MM.1S (cell line): Measurements from ENCODE around the gene DHCR7.
A peak's percentile ranks its signal among the peaks of the same experiment; 100 is the strongest.

ENCODE experiments used
- DNase-seq: peaks from one replicate; pipeline ENCODE4 v3.0.0-alpha.2; 2015
- H2AFZ ChIP-seq: fragments of 300-600 bp; sonication (generic); 2 replicates; pipeline ENCODE4 v1.6.0; 2016; ENCODE audit warnings: antibody characterized with exemption, low read length
- H3F3A ChIP-seq: fragments of 300-600 bp; sonication (generic); 2 replicates; pipeline ENCODE4 v1.6.1; 2016; ENCODE audit warnings: mild to moderate bottlenecking, antibody characterized with exemption, low read length, moderate library complexity, mixed read lengths; ENCODE audit not compliant: insufficient read depth
- H3K27ac ChIP-seq: fragments of 300-600 bp; sonication (generic); 2 replicates; pipeline ENCODE4 v1.5.1; 2016; ENCODE audit warnings: mild to moderate bottlenecking, low read length
- H3K27me3 ChIP-seq: fragments of 300-600 bp; sonication (generic); replicated peaks from 2 replicates; pipeline ENCODE4 v1.6.0; 2016; ENCODE audit warnings: low read length; ENCODE audit not compliant: insufficient read depth
- H3K36me3 ChIP-seq: fragments of 300-600 bp; sonication (generic); replicated peaks from 2 replicates; pipeline ENCODE4 v1.6.1; 2016; ENCODE audit warnings: mild to moderate bottlenecking, low read length, mixed read lengths; ENCODE audit not compliant: insufficient read depth
- H3K4me1 ChIP-seq: fragments of 300-600 bp; sonication (generic); 2 replicates; pipeline ENCODE4 v1.6.1; 2016; ENCODE audit warnings: low read length, mixed read lengths
- H3K4me2 ChIP-seq: fragments of 300-600 bp; sonication (generic); 2 replicates; pipeline ENCODE4 v1.6.0; 2016; ENCODE audit warnings: low read depth, low read length
- H3K4me3 ChIP-seq: fragments of 300-600 bp; sonication (generic); 2 replicates; pipeline ENCODE4 v1.5.1; 2016; ENCODE audit warnings: low read length, mixed read lengths
- H3K79me2 ChIP-seq: fragments of 300-600 bp; sonication (generic); 2 replicates; pipeline ENCODE4 v1.6.1; 2016; ENCODE audit warnings: mixed run types, low read length, mixed read lengths
- H3K9ac ChIP-seq: fragments of 300-600 bp; sonication (generic); 2 replicates; pipeline ENCODE4 v1.6.1; 2016; ENCODE audit warnings: low read length, mixed read lengths
- H3K9me2 ChIP-seq: fragments of 300-600 bp; sonication (generic); replicated peaks from 2 replicates; pipeline ENCODE4 v1.6.1; 2016; ENCODE audit warnings: mild to moderate bottlenecking, low read length, mixed read lengths; ENCODE audit not compliant: insufficient read depth
- H3K9me3 ChIP-seq: fragments of 300-600 bp; sonication (generic); replicated peaks from 2 replicates; pipeline ENCODE4 v1.6.1; 2016; ENCODE audit warnings: mild to moderate bottlenecking, low read length, mixed read lengths; ENCODE audit not compliant: insufficient read depth
- H4K20me1 ChIP-seq: fragments of 300-600 bp; sonication (generic); 2 replicates; pipeline ENCODE4 v1.6.1; 2016; ENCODE audit warnings: mild to moderate bottlenecking, low read length, moderate library complexity, mixed read lengths; ENCODE audit not compliant: insufficient read depth
- EZH2 ChIP-seq: fragments of 300-600 bp; sonication (generic); optimal IDR thresholded peaks from 2 replicates; pipeline ENCODE3; 2017; ENCODE audit warnings: low read depth, mild to moderate bottlenecking, antibody characterized with exemption, low read length, mixed read lengths
- EZH2phosphoT487 ChIP-seq: fragments of 300-600 bp; sonication (generic); IDR thresholded peaks from 2 replicates; pipeline ENCODE4 v1.6.1; 2018; ENCODE audit warnings: antibody characterized with exemption, low read length
- TF ChIP-seq, protein P1 (sequence below): fragments of 300-600 bp; sonication (generic); IDR thresholded peaks from 2 replicates; pipeline ENCODE4 v1.5.1; 2016; ENCODE audit warnings: antibody characterized with exemption, low read length, mixed read lengths

Gene DHCR7

DNA sequence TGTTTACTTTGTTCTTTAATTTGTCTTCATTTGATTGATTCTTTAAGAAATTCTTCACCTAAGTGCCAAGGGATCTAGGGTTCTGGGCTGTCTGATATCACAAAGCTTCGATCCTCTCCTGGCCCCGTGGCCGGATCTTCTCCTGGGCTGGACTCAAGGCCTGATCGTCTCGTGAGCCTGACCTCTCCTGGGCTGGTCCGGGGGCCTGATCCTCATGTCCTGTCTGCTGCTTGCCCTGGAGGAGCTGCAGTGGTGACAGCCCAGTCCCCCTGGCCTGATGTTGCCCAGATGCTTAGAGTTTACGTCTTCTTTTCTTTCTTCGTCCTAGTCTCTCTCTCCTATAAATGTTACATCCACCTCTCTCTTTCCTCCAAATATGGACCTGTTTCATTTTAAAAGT is 8.1 kb upstream of the DHCR7 start:
- DNase-seq = no peak
- Histone ChIP-seq H3K36me3 (no peaks in the 10 kb centered on the region; the same call in 1 of the 2 replicates), H3K27ac (no peak overlapping the region), H2AFZ (no peak overlapping the region), H3K9ac (no peak overlapping the region), H3K4me1 (peaks cover 7% of the 10 kb centered on the region; the same call in 1 of the 2 replicates), H4K20me1 (no peaks in the 10 kb centered on the region), H3F3A (no peaks in the 10 kb centered on the region), H3K4me3 (no peak overlapping the region), H3K9me3 (no peaks in the 10 kb centered on the region), H3K27me3 (no peaks in the 10 kb centered on the region), H3K4me2 (no peak overlapping the region), H3K79me2 (peaks cover 25% of the 10 kb centered on the region), H3K9me2 (no peaks in the 10 kb centered on the region)
- TF ChIP-seq, protein P1, sequence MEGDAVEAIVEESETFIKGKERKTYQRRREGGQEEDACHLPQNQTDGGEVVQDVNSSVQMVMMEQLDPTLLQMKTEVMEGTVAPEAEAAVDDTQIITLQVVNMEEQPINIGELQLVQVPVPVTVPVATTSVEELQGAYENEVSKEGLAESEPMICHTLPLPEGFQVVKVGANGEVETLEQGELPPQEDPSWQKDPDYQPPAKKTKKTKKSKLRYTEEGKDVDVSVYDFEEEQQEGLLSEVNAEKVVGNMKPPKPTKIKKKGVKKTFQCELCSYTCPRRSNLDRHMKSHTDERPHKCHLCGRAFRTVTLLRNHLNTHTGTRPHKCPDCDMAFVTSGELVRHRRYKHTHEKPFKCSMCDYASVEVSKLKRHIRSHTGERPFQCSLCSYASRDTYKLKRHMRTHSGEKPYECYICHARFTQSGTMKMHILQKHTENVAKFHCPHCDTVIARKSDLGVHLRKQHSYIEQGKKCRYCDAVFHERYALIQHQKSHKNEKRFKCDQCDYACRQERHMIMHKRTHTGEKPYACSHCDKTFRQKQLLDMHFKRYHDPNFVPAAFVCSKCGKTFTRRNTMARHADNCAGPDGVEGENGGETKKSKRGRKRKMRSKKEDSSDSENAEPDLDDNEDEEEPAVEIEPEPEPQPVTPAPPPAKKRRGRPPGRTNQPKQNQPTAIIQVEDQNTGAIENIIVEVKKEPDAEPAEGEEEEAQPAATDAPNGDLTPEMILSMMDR = no peak
- TF ChIP-seq EZH2 = no peak
- TF ChIP-seq EZH2phosphoT487 = no peak

DNA sequence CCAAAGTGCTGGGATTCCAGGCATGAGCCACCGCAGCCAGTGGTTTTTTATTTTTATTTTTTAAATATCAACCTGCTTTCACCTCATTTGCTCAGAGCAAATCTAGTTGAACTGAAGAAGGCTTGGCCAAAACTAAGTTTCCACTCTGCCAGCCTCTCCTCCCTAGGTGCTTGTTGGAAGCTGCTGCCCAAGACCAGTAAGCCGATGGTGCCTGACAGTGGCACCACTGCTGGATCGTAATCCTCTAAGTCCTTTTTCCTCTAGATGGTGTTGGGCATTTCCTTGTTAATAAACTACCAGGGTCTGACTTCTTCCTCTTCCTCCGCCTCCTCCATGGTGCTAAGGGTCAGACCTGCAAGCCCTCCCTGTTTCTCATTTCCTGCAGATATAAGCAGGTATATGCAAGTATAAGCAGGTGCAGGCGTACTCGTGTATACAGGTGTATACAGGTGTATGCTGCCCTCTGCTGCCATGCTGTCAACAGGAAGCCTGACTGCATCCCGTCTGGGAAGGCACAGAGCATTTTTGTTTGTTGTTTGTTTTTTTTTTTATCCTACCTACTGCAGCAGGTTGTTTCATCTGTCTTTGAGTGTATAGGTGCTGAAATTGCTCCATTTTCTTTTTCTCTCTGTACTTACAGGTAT is 6.4 kb upstream of the DHCR7 start:
- Histone ChIP-seq H3K4me2 (peak overlapping the region; percentile 62; the same call in 1 of the 2 replicates), H3K9me3 (no peaks in the 10 kb centered on the region), H3F3A (no peaks in the 10 kb centered on the region), H3K27ac (no peak overlapping the region), H4K20me1 (no peaks in the 10 kb centered on the region), H3K9me2 (no peaks in the 10 kb centered on the region), H3K79me2 (peaks cover 25% of the 10 kb centered on the region), H3K36me3 (no peaks in the 10 kb centered on the region; the same call in 1 of the 2 replicates), H3K27me3 (no peaks in the 10 kb centered on the region), H3K4me1 (peaks cover 7% of the 10 kb centered on the region; the same call in 1 of the 2 replicates), H3K4me3 (no peak overlapping the region), H3K9ac (no peak overlapping the region), H2AFZ (no peak overlapping the region)
- peak; percentile 19 for DNase-seq
- TF ChIP-seq EZH2phosphoT487 = no peak
- TF ChIP-seq, protein P1 = peak; percentile 31

DNA sequence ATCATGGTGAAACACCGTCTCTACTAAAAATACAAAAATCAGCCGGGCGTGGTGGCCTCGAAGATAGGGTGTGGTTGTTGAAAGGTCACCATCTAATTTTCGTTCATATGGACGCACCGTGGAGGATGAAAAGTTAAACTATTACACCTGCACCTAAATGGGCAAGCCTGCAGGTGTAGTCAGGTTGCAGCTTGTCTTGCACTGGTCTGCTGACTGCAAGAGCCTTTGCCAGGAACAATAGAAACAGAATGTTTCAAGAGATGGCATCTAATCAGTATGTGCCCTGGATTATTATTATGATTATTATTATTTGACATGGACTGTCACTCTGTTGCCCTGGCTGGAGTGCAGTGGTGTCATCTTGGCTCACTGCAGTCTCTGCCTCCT is 5.7 kb upstream of the DHCR7 start:
- TF ChIP-seq EZH2phosphoT487 (no peak), EZH2 (no peak)
- TF ChIP-seq, protein P1 = no peak

More for the DNA sequence above, 5.7 kb upstream of the DHCR7 start:
- Histone ChIP-seq H3K9me3 (no peaks in the 10 kb centered on the region), H3K27ac (no peak overlapping the region), H3K9ac (peak overlapping the region; percentile 81; the same call in 1 of the 2 replicates), H3K4me1 (peaks cover 7% of the 10 kb centered on the region; the same call in 1 of the 2 replicates), H3F3A (no peaks in the 10 kb centered on the region), H3K9me2 (no peaks in the 10 kb centered on the region), H4K20me1 (no peaks in the 10 kb centered on the region), H2AFZ (no peak overlapping the region), H3K4me3 (peak overlapping the region; percentile 92), H3K36me3 (no peaks in the 10 kb centered on the region; the same call in 1 of the 2 replicates), H3K27me3 (no peaks in the 10 kb centered on the region), H3K79me2 (peaks cover 30% of the 10 kb centered on the region), H3K4me2 (peak overlapping the region; percentile 62)
- peak; percentile 7 for DNase-seq
